Measurements from ENCODE around the gene TSPAN13.

The TSPAN13 gene

GRCh38 chr7:16778476-16778875 lies 24.9 kb downstream of the TSPAN13 start:
- no peak for DNase-seq

DNA sequence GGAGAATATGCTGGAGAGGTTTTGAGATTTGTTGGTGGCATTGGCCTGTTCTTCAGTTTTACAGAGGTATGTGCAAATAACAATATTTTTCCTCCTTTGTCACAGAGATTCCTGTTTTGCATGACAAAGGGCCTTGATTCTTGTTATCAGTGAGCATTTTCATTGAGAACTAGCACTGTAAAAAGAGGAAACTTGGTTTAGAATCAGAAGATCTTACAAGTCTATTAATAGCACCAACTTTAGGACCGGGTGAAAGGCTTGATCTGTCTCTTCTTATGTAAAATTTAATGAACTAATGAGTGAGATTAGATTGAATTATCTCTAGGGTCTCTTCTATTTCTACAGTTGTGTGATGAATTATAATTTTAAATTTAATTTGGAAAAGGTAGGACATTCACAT lies 25.5 kb downstream of the TSPAN13 start:
- DNase-seq = no peak

- no peak for DNase-seq
Measured at GRCh38 chr7:16780596-16780995, 27.0 kb downstream of the TSPAN13 start.

- no peak for DNase-seq
Measured at GRCh38 chr7:16785321-16785720, 31.8 kb downstream of the TSPAN13 start.

- DNase-seq = no peak
Measured at GRCh38 chr7:16785846-16786245, 32.3 kb downstream of the TSPAN13 start.

- no peak for DNase-seq
Measured at GRCh38 chr7:16786257-16786656, 32.7 kb downstream of the TSPAN13 start.

DNA sequence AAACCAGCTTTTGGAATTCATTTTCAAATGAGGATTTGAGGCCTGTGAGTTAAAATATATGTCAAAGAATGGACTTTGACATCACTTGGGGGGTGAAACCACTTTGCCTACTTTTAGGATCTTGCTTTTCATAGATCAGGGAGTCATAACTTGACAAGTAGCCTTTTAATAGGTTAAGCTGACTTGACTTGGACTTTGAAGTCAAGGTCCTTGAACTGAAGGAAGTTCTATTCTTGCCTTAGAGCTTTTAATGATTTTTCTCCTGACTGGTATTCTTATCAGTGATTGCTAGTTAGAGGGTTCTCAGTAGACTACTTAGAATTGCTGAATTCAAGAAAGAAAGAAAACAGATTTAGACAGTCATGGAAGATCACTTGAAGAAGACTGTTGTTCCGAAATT lies 33.6 kb downstream of the TSPAN13 start:
- no peak for DNase-seq

- DNase-seq = no peak
Measured at GRCh38 chr7:16791071-16791470, 37.5 kb downstream of the TSPAN13 start.

- DNase-seq = no peak
Measured at GRCh38 chr7:16791905-16792698, 38.5 kb downstream of the TSPAN13 start.

DNA sequence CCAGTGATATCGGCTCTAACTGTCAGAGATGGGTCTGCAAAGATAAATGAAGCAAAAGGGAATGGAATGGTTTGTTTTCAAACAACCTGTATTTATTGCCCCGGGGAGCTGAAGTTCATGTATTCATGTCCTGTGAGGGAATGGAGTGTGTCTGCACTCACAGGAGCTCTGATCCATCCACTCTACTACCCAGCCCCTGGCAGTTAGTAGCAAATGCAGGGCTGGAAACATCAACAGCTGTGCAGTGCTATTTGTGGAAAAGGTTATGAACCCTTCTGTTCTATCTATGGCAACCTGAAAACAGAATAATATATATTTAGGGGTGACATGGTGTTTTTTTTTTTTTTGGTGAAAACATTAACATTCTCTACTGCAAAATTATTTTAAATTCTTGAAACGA lies 41.4 kb downstream of the TSPAN13 start:
- DNase-seq = no peak

DNA sequence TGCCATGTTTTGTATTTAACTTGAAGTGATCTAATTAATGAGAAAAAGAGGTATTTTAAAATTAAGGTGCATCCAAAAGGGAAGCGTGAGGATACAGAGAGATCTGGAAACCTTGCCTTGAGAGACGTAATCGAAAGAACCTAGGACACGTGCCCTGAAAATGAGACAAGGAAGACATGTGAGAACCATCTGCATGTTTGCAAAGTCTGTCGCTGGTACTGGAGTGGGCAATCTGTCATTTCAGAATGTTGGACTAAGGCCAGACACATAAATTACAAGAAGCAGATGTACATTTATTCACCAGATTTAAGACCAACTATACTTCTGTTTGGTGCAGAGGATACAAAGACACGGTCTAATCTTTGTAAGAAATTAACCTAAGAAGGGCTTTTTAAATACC lies 42.1 kb downstream of the TSPAN13 start:
- DNase-seq = no peak

GRCh38 chr7:16801111-16801542 lies 47.6 kb downstream of the TSPAN13 start:
- DNase-seq = no peak

GRCh38 chr7:16801579-16801978 lies 48.0 kb downstream of the TSPAN13 start:
- DNase-seq = no peak

DNA sequence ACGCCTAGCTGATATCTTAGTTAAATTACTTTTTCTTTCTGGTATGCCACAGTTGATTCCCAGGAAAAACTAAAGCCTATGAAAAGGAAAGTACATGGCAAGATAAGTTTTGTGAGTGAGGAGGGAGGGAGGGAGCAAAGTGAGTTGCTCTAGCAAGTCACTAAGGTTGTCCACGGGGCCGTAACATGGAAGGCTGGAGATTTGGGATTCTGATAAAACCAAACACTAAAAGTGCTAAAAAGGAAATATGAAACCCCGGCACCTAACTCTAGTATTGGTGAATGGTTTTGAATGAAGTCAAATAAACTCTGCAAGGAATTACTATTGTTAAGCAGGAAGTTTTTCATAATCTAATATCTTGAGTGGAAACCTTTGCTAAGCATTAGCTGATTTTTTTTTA lies 49.6 kb downstream of the TSPAN13 start:
- DNase-seq = no peak

DNA sequence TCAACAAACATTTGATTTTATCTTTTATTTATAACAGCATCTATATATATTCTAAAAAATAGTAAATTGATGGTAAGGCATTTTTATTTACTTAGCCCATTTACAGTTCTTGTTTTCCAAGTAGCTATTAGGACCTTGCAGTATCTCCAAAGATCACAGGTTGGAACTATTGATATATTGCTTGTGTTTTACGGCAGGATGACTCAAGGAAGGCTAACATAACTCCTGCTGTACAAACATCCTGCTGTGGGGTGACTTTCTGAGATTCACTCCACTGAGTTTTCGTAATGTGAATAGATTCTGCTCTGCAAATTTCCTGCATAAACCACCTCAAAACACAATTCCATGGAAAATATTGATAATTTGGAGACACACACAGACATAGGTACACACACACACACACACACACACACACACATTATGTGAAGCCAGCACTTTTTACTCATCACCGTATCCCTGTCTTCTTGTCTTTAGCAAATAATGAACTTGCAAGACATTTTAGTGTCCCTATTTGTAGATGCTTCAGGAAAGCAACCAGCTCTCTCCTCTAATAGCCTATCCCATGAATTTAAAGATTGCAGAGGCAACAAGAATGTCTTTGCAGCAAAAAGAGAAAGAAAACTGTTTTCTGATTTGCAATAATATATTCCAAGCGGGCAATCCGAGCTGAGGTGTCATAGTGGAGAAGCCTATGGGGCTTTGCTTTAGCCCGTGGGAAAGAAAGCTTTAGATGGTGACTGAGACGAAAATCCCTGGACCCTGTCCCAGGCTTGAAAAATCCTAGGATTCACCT lies 50.5 kb downstream of the TSPAN13 start:
- no peak for DNase-seq

- no peak for DNase-seq
Measured at GRCh38 chr7:16804674-16805439, 51.3 kb downstream of the TSPAN13 start, which contains the start of gene AGR2. Gene AGR2 (minus strand): TSS chr7:16804999. CDS start chr7:16801796, 3,203 bp downstream.

DNA sequence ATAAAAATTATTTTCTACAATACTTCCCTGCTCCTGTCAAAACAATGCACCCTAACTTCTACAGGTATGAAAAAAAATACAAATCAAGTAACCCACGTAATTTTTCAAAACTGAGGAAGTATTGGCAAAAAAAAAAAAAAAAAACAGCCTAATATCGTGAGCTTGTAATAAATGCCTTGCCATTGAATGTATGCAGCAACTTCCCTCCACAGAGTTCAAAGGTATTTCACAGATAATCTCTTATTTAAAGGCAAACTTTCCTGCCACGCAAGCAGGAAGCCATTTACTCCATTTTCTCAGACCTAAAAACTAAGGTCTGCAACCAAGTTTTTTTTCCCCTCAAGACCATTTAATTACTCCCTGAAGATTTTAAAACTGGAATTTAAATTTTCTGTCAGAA lies 51.9 kb downstream of the TSPAN13 start:
- no peak for DNase-seq

DNA sequence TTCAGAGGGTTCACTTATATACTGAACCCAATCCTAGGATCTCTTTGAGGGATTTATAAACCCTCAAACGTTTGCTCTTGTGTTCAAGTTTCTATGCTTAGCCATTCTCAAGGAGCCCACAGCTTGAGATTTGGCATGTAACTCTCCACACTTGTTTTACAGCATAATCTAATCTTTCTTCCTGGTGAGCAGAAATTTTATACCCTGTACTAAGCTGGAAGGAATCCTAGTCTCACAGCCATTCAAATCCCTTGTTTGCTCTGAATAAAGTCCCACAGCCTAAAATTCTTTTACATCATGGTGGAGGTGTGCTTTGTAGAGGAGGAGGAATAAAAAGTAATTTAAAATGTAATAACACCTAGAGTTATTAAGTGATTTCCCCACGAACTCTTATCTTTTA lies 56.6 kb downstream of the TSPAN13 start:
- DNase-seq = no peak

GRCh38 chr7:16810573-16810972 lies 57.0 kb downstream of the TSPAN13 start:
- DNase-seq = no peak

GRCh38 chr7:16811551-16811950 lies 58.0 kb downstream of the TSPAN13 start:
- no peak for DNase-seq

GRCh38 chr7:16812542-16813231 lies 59.1 kb downstream of the TSPAN13 start:
- no peak for DNase-seq

DNA sequence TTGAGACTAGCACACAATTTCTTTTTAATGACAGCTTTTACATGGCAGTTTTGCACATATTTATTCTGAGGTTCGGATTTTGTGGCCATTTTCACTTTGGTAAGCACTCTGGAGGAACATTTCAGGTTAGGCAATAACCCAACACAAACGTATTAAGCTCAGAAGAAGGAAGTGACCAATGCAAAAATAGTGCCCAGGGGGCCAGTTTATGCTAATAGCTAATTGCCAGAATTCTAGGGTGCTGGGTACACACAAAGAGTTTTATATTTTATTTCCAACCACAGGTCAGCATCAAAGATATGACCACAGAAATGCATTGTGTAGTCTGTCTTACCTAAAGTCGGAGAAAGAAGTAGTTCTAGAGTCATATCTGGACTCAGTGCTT lies 59.7 kb downstream of the TSPAN13 start:
- no peak for DNase-seq

GRCh38 chr7:16815001-16815400 lies 61.4 kb downstream of the TSPAN13 start:
- DNase-seq = no peak

Measured in activated T-cell treated with anti-CD3 and anti-CD28 coated beads, Interleukin-2, amount 50 U/mL, for 1 hour (primary cell).